Endothelial cell of umbilical vein (primary cell): ENCODE results near the gene IRF2. TPM values are rescaled to one million over a fixed set of nuclear protein-coding genes. Genes with fewer than 3 reads are reported as not detected.

Experiments
- BruUV-seq: library from RNA; stranded (reverse); fragments of 400-500 nt; replicated peaks from 2 replicates; lab custom pipeline; 2021; lab: Mats Ljungman, UMichigan
- CTCF ChIA-PET: fragments of 300-600, 350-600 bp; sonication (Branson Sonifier 250); formaldehyde crosslinking; loops from one replicate; lab custom pipeline; 2021; ENCODE audit warnings: antibody characterized with exemption, inconsistent platforms; lab: Charles Lee
- POLR2A ChIA-PET: fragments of 300-600, 350-600 bp; sonication (Branson Sonifier 250); formaldehyde crosslinking; loops from one replicate; lab custom pipeline; 2021; ENCODE audit warnings: antibody characterized with exemption, inconsistent platforms; lab: Charles Lee
- DNase-seq: peaks from one replicate; pipeline ENCODE4 v3.0.0-alpha.2; 2011; ENCODE audit warnings: low read depth, low spot score
- FAIRE-seq: peaks from 2 replicates; lab custom pipeline; 2011; peaks lifted over from hg19 to GRCh38; lab: Jason Lieb, UNC
- H2AFZ ChIP-seq: 2 replicates; pipeline ENCODE4 v1.6.0; 2012; ENCODE audit warnings: low read depth, low read length, control low read depth, inconsistent platforms
- H3K27ac ChIP-seq: 2 replicates; pipeline ENCODE4 v1.5.1; 2011; ENCODE audit warnings: low read depth, mild to moderate bottlenecking, control low read depth, low read length, moderate library complexity; ENCODE audit not compliant: insufficient read depth
- H3K27me3 ChIP-seq, 2 experiments: 2 replicates each; pipeline versions ENCODE4 v1.6.0 to v1.6.1; 2011; ENCODE audit warnings: low read length in 2 of 2, mixed read lengths in 1 of 2; ENCODE audit not compliant: control insufficient read depth in 2 of 2, insufficient read depth in 2 of 2
- H3K36me3 ChIP-seq, 2 experiments: 2 replicates in 1 of 2; 3 replicates in 1 of 2; pipeline ENCODE4 v1.5.1; 2011; ENCODE audit warnings: low read length in 2 of 2, mild to moderate bottlenecking in 1 of 2, moderate library complexity in 1 of 2; ENCODE audit not compliant: control insufficient read depth in 2 of 2, insufficient read depth in 2 of 2; ENCODE audit errors: extremely low read depth in 1 of 2
- H3K4me1 ChIP-seq: 3 replicates; pipeline ENCODE4 v1.5.1; 2011; ENCODE audit warnings: mild to moderate bottlenecking, low read length; ENCODE audit not compliant: control insufficient read depth, insufficient read depth; ENCODE audit errors: extremely low read depth
- H3K4me2 ChIP-seq: 2 replicates; pipeline ENCODE4 v1.6.1; 2011; ENCODE audit warnings: low read length, control low read depth, mixed read lengths; ENCODE audit not compliant: insufficient read depth
- H3K4me3 ChIP-seq, 3 experiments: fragments of 200-600 bp in 1 of 3; sonication (generic), shearing (Covaris generic) in 1 of 3; replicated peaks in 1 of 3; 2 replicates each; pipeline ENCODE4 v1.5.1; 2011 to 2016; ENCODE audit warnings: control low read depth in 3 of 3, low read length in 3 of 3, mild to moderate bottlenecking in 2 of 3, inconsistent platforms in 1 of 3, low read depth in 1 of 3, moderate library complexity in 1 of 3; ENCODE audit not compliant: insufficient read depth in 1 of 3
- H3K79me2 ChIP-seq: 2 replicates; pipeline ENCODE4 v1.6.0; 2012; ENCODE audit warnings: low read length, inconsistent platforms; ENCODE audit not compliant: control insufficient read depth, insufficient read depth
- H3K9ac ChIP-seq: replicated peaks from 2 replicates; pipeline ENCODE3; 2011; ENCODE audit warnings: low read length, control low read depth; ENCODE audit not compliant: insufficient read depth; ENCODE audit errors: extremely low read depth
- H3K9me1 ChIP-seq: replicated peaks from 3 replicates; pipeline ENCODE4 v1.6.0; 2011; ENCODE audit warnings: mild to moderate bottlenecking, low read length; ENCODE audit not compliant: control insufficient read depth, insufficient read depth; ENCODE audit errors: extremely low read depth
- H3K9me3 ChIP-seq: replicated peaks from 2 replicates; pipeline ENCODE4 v1.5.1; 2012; ENCODE audit warnings: low read length, inconsistent platforms; ENCODE audit not compliant: control insufficient read depth, insufficient read depth
- H4K20me1 ChIP-seq: replicated peaks from 2 replicates; pipeline ENCODE3; 2011; ENCODE audit warnings: mild to moderate bottlenecking, low read length; ENCODE audit not compliant: control insufficient read depth, insufficient read depth; ENCODE audit errors: extremely low read depth
- CTCF ChIP-seq, 2 donors: IDR thresholded peaks; 1 replicate in 1 of 2; 2 replicates in 1 of 2; pipeline ENCODE4 v1.5.1; 2011; ENCODE audit warnings: low read length in 2 of 2, mild to moderate bottlenecking in 2 of 2, moderate library complexity in 2 of 2, control low read depth in 1 of 2, inconsistent platforms in 1 of 2, low read depth in 1 of 2; ENCODE audit not compliant: insufficient read depth in 1 of 2; ENCODE audit errors: extremely low read depth in 1 of 2
- EZH2 ChIP-seq: IDR thresholded peaks from 2 replicates; pipeline ENCODE4 v1.6.1; 2012; ENCODE audit warnings: borderline replicate concordance, low read depth, mild to moderate bottlenecking, moderate library complexity, low read length, inconsistent platforms; ENCODE audit not compliant: severe bottlenecking
- FOS ChIP-seq: IDR thresholded peaks from 2 replicates; pipeline ENCODE4 v1.6.1; 2011; ENCODE audit warnings: mild to moderate bottlenecking, low read length, moderate library complexity, borderline replicate concordance; ENCODE audit not compliant: insufficient read depth
- GATA2 ChIP-seq: IDR thresholded peaks from 2 replicates; pipeline ENCODE4 v1.7.0; 2011; ENCODE audit warnings: low read depth, mild to moderate bottlenecking, moderate library complexity, mixed read lengths, low read length; ENCODE audit not compliant: insufficient read length, insufficient read depth
- JUN ChIP-seq: IDR thresholded peaks from 2 replicates; pipeline ENCODE4 v1.6.1; 2011; ENCODE audit warnings: borderline replicate concordance, low read depth; ENCODE audit not compliant: insufficient read length, insufficient read depth
- MAX ChIP-seq: IDR thresholded peaks from 2 replicates; pipeline ENCODE4 v1.6.1; 2011; ENCODE audit not compliant: insufficient read depth, insufficient read length
- MYC ChIP-seq: IDR thresholded peaks from one replicate; pipeline ENCODE4 v1.6.1; 2011; ENCODE audit warnings: mild to moderate bottlenecking, low read depth, low read length
- POLR2A ChIP-seq: IDR thresholded peaks from 2 replicates; pipeline ENCODE4 v1.6.1; 2012; ENCODE audit warnings: low read depth, mild to moderate bottlenecking, control low read depth, low read length
- POLR2AphosphoS5 ChIP-seq: IDR thresholded peaks from 2 replicates; pipeline ENCODE4 v1.6.1; 2012; ENCODE audit warnings: low read depth, mild to moderate bottlenecking, control low read depth, low read length, moderate library complexity; ENCODE audit not compliant: insufficient read depth
- dilution Hi-C: fragments of 300-500 bp; cut with MboI; formaldehyde crosslinking; loops from one replicate; pipeline ENCODE4 v1.15.0; 2019; ENCODE audit warnings: low sequenced_read_pairs; ENCODE audit not compliant: extremely low pct_ligation_motif_present
- intact Hi-C: fragments of 100-400 bp; cut with micrococcal nuclease; formaldehyde crosslinking; loops from one replicate; pipeline ENCODE4 v1.10.0; 2022
- polyA plus RNA-seq, 4 experiments: library from polyadenylated mRNA; depleted of rRNA in 3 of 4; stranded (reverse) in 3 of 4; unstranded in 1 of 4; fragments of >200 nt; gene quantifications; 2 replicates each; pipeline versions ENCODE4 v1.2.1 to v1.2.3, GENCODE V29; 2011 to 2012; ENCODE audit warnings: missing spikeins in 1 of 4
- total RNA-seq: library from RNA; stranded (reverse); gene quantifications from 2 replicates; pipeline ENCODE4 v1.2.3, GENCODE V29; 2021

The IRF2 gene
- total and polyA plus RNA-seq, 2 donors (not counting 3 experiments of a cell fraction or from before 2014, with no cell fraction given) = 26.9 to 27.6 TPM

- H3K36me3 ChIP-seq = peaks cover 3 to 32% of the 10 kb centered on the region in 2 experiments
- ChIA-PET POLR2A (no interaction called here), CTCF (no interaction called here)
- H3K79me2 ChIP-seq = no peaks in the 10 kb centered on the region
- H3K9me3 ChIP-seq = no peaks in the 10 kb centered on the region
- no peak for FAIRE-seq
- H3K9me1 ChIP-seq = no peaks in the 10 kb centered on the region
- no peak overlapping the region for H3K9ac ChIP-seq
- peaks cover 14% of the 10 kb centered on the region for H3K4me1 ChIP-seq
- H3K27me3 ChIP-seq = no peaks in the 10 kb centered on the region
- no peak overlapping the region for H2AFZ ChIP-seq
- dilution Hi-C loops = no loop called here
- H3K4me3 ChIP-seq = no peak overlapping the region
- intact Hi-C loops = no loop called here
- no peak overlapping the region for H3K4me2 ChIP-seq
- no TSS peak for BruUV-seq
- TF ChIP-seq JUN (no peak), EZH2 (no peak), MAX (no peak), FOS (no peak)
- no peaks in the 10 kb centered on the region for H4K20me1 ChIP-seq
- no peak for DNase-seq
- no peak overlapping the region for H3K27ac ChIP-seq
Observed at GRCh38 chr4:184396570-184397515, 77.5 kb downstream of the IRF2 start.

GRCh38 chr4:184395971-184396391, 78.4 kb downstream of the IRF2 start:
- no peaks in the 10 kb centered on the region for H3K79me2 ChIP-seq
- no peaks in the 10 kb centered on the region for H3K9me3 ChIP-seq
- H3K4me3 ChIP-seq = no peak overlapping the region
- peaks cover 3 to 40% of the 10 kb centered on the region in 2 experiments for H3K36me3 ChIP-seq
- H3K9me1 ChIP-seq = no peaks in the 10 kb centered on the region
- BruUV-seq = no TSS peak
- TF ChIP-seq GATA2 (no peak), FOS (no peak), CTCF (IDR thresholded peaks at IDR 0.05; ENCODE audit: extremely low read depth in 1 of 2, insufficient read depth in 1 of 2, low read depth in 1 of 2, low read length in 2 of 2) (no peak), POLR2A (no peak), POLR2AphosphoS5 (no peak), MAX (no peak), JUN (no peak), EZH2 (no peak), MYC (no peak)
- no peak for DNase-seq
- no peak overlapping the region for H2AFZ ChIP-seq
- dilution Hi-C loops = no loop called here
- CTCF ChIA-PET = no interaction called here
- H3K4me2 ChIP-seq = no peak overlapping the region
- H3K9ac ChIP-seq = no peak overlapping the region
- no peak for FAIRE-seq
- POLR2A ChIA-PET = no interaction called here
- intact Hi-C loops = no loop called here
- no peak overlapping the region for H3K27ac ChIP-seq
- H4K20me1 ChIP-seq = no peaks in the 10 kb centered on the region
- H3K4me1 ChIP-seq = peaks cover 5% of the 10 kb centered on the region
- H3K27me3 ChIP-seq = no peaks in the 10 kb centered on the region
